Breast epithelium (tissue), 3 donors: ENCODE results near the gene CDK14.

Experiments used
- POLR2A ChIP-seq: fragments of 450-650 bp; IDR thresholded peaks from one replicate; pipeline ENCODE4 v1.6.1; 2016; ENCODE audit warnings: antibody characterized with exemption, mild to moderate bottlenecking, moderate library complexity
- POLR2AphosphoS5 ChIP-seq, 3 donors: sonication (generic); formaldehyde crosslinking; IDR thresholded peaks; one replicate each; pipeline ENCODE4 v1.6.1; 2017; ENCODE audit warnings: antibody characterized with exemption in 3 of 3
- TF ChIP-seq, protein P1 (sequence below), 3 donors: fragments of 450-650 bp; IDR thresholded peaks; one replicate each; pipeline ENCODE4 v1.5.1; 2016 to 2017; ENCODE audit warnings: antibody characterized with exemption in 3 of 3, mild to moderate bottlenecking in 3 of 3, moderate library complexity in 3 of 3

DNA sequence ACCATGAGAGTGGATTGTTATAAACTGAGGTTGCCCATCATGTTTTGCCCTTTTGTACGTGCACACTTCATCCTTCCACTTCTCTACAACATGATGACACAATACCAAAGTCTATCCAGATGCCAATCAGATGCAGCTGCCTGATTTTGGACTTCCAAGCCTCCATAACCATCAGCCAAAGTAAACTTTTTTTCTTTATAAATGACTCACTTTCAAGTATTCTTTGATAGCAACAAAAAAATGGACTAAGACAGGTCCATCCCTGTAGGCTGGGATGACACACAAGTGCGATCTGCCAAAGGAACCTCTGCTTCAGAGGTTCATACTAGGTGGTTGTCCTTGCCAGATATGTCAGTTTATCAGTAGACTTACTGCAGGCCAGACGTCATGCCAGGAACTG is 347.9 kb downstream of the CDK14 start:
- no peak for TF ChIP-seq POLR2A
- TF ChIP-seq, protein P1, sequence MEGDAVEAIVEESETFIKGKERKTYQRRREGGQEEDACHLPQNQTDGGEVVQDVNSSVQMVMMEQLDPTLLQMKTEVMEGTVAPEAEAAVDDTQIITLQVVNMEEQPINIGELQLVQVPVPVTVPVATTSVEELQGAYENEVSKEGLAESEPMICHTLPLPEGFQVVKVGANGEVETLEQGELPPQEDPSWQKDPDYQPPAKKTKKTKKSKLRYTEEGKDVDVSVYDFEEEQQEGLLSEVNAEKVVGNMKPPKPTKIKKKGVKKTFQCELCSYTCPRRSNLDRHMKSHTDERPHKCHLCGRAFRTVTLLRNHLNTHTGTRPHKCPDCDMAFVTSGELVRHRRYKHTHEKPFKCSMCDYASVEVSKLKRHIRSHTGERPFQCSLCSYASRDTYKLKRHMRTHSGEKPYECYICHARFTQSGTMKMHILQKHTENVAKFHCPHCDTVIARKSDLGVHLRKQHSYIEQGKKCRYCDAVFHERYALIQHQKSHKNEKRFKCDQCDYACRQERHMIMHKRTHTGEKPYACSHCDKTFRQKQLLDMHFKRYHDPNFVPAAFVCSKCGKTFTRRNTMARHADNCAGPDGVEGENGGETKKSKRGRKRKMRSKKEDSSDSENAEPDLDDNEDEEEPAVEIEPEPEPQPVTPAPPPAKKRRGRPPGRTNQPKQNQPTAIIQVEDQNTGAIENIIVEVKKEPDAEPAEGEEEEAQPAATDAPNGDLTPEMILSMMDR (IDR thresholded peaks at IDR 0.05), result no peak
- TF ChIP-seq POLR2AphosphoS5 (IDR thresholded peaks at IDR 0.05), result no peak
